Dedifferentiated amniotic fluid mesenchymal stem cell (primary cell): ENCODE measurements around the gene BCL2L11.
A peak's percentile ranks its signal among the peaks of the same experiment; 100 is the strongest.

Source experiments
- DNase-seq: peaks from one replicate; pipeline ENCODE4 v3.0.0-alpha.2; 2016; ENCODE audit errors: extremely low spot score

BCL2L11 gene

GRCh38 chr2:111168528-111169239, 48.0 kb downstream of the BCL2L11 start:
- DNase-seq, result peak; percentile 66

- no peak for DNase-seq
Observed at GRCh38 chr2:111169268-111169667, 48.6 kb downstream of the BCL2L11 start.

- no peak for DNase-seq
Observed at GRCh38 chr2:111169924-111170323, 49.2 kb downstream of the BCL2L11 start.

GRCh38 chr2:111171337-111171930, 50.7 kb downstream of the BCL2L11 start:
- no peak for DNase-seq

GRCh38 chr2:111172666-111173065, 52.0 kb downstream of the BCL2L11 start:
- no peak for DNase-seq

- no peak for DNase-seq
Observed at GRCh38 chr2:111173338-111173737, 52.6 kb downstream of the BCL2L11 start.

- DNase-seq, result no peak
Observed at GRCh38 chr2:111173856-111174255, 53.1 kb downstream of the BCL2L11 start.

- no peak for DNase-seq
Observed at GRCh38 chr2:111175615-111176014, 54.9 kb downstream of the BCL2L11 start.

- DNase-seq, result no peak
Observed at GRCh38 chr2:111176388-111176787, 55.7 kb downstream of the BCL2L11 start.

GRCh38 chr2:111176867-111177266, 56.2 kb downstream of the BCL2L11 start:
- DNase-seq, result no peak

GRCh38 chr2:111178296-111178695, 57.6 kb downstream of the BCL2L11 start:
- no peak for DNase-seq

GRCh38 chr2:111178730-111179405, 58.2 kb downstream of the BCL2L11 start:
- DNase-seq, result no peak

- DNase-seq, result no peak
Observed at GRCh38 chr2:111182121-111182520, 61.4 kb downstream of the BCL2L11 start.

GRCh38 chr2:111182740-111183139, 62.0 kb downstream of the BCL2L11 start:
- DNase-seq, result no peak

GRCh38 chr2:111184725-111185310, 64.1 kb downstream of the BCL2L11 start:
- no peak for DNase-seq

GRCh38 chr2:111185361-111186022, 64.8 kb downstream of the BCL2L11 start:
- no peak for DNase-seq

- no peak for DNase-seq
Observed at GRCh38 chr2:111186121-111186715, 65.5 kb downstream of the BCL2L11 start.

- no peak for DNase-seq
Observed at GRCh38 chr2:111186933-111187332, 66.2 kb downstream of the BCL2L11 start.

GRCh38 chr2:111188681-111189080, 68.0 kb downstream of the BCL2L11 start:
- DNase-seq, result no peak

- no peak for DNase-seq
Observed at GRCh38 chr2:111189106-111189505, 68.4 kb downstream of the BCL2L11 start.

GRCh38 chr2:111190816-111191540, 70.3 kb downstream of the BCL2L11 start:
- no peak for DNase-seq
